ENCODE data around the gene AP4E1. TPM values are rescaled to one million over a fixed set of nuclear protein-coding genes. Genes with fewer than 3 reads are reported as not detected.

The AP4E1 gene
- total and polyA plus RNA-seq, 2 donors (not counting 3 experiments of a cell fraction or from before 2014, with no cell fraction given) = 1.6 to 9.8 TPM

DNA sequence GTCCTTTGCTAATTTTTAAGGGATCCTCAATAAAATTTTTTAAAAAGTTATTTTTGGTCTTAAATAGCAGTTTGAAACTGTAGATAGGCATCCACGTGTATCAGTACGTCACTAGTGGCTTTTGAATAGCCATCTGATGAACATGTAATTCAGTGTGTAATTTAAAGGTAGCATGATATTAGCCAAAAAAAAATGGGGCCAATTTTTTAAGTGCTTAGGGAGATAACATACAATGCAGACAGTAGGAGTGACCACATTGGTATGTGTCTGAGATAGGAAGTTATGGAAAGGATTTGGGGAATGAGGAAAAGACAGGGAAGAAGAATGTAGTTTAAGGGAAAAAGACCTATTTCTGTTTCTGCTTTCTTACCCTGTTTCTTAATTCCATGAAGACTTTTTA is 2.5 kb downstream of the AP4E1 start:
- ChIA-PET POLR2A (no interaction called here), CTCF (interaction anchor here (0.9 kb wide), 1 partner anchor 234 kb away, joined by 3 read pairs; no protein-coding TSS in a partner anchor)
- intact Hi-C loops (cut with micrococcal nuclease) = no loop called here
- dilution Hi-C loops (cut with MboI; ENCODE audit: extremely low pct_ligation_motif_present, low sequenced_read_pairs) = no loop called here
- no peaks in the 10 kb centered on the region for H3K9me3 ChIP-seq (replicated peaks; ENCODE audit: control insufficient read depth, insufficient read depth, low read length)
- FAIRE-seq (no peak), DNase-seq (ENCODE audit: low read depth, low spot score) (no peak)
- H2AFZ ChIP-seq (ENCODE audit: low read depth, low read length) = no peak overlapping the region
- H4K20me1 ChIP-seq (replicated peaks; ENCODE audit: control insufficient read depth, extremely low read depth, insufficient read depth, low read length) = no peaks in the 10 kb centered on the region
- H3K36me3 ChIP-seq (ENCODE audit: control insufficient read depth in 2 of 2, extremely low read depth in 1 of 2, insufficient read depth in 2 of 2, low read length in 2 of 2) = peaks cover 4 to 10% of the 10 kb centered on the region in 2 experiments
- H3K79me2 ChIP-seq (ENCODE audit: control insufficient read depth, insufficient read depth, low read length) = peaks cover 6% of the 10 kb centered on the region
- no peaks in the 10 kb centered on the region for H3K9me1 ChIP-seq (replicated peaks; ENCODE audit: control insufficient read depth, extremely low read depth, insufficient read depth, low read length)
- H3K9ac ChIP-seq (replicated peaks; ENCODE audit: extremely low read depth, insufficient read depth, low read length) = peak overlapping the region; percentile 31
- no TSS peak for BruUV-seq (replicated peaks)
- TF ChIP-seq POLR2AphosphoS5 (IDR thresholded peaks at IDR 0.05; ENCODE audit: insufficient read depth, low read depth, low read length) (no peak), FOS (IDR thresholded peaks at IDR 0.05; ENCODE audit: borderline replicate concordance, insufficient read depth, low read length) (no peak), JUN (IDR thresholded peaks at IDR 0.05; ENCODE audit: borderline replicate concordance, insufficient read depth, insufficient read length, low read depth) (no peak), POLR2A (IDR thresholded peaks at IDR 0.05; ENCODE audit: low read depth, low read length) (no peak), GATA2 (IDR thresholded peaks at IDR 0.05; ENCODE audit: insufficient read depth, insufficient read length, low read depth, low read length) (no peak), MYC (IDR thresholded peaks at IDR 0.05; ENCODE audit: low read depth, low read length) (no peak), EZH2 (IDR thresholded peaks at IDR 0.05; ENCODE audit: borderline replicate concordance, low read depth, low read length, severe bottlenecking) (no peak)
- TF ChIP-seq, protein P1, sequence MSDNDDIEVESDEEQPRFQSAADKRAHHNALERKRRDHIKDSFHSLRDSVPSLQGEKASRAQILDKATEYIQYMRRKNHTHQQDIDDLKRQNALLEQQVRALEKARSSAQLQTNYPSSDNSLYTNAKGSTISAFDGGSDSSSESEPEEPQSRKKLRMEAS (IDR thresholded peaks at IDR 0.05; ENCODE audit: insufficient read depth, insufficient read length) = no peak
- TF ChIP-seq, protein P2, sequence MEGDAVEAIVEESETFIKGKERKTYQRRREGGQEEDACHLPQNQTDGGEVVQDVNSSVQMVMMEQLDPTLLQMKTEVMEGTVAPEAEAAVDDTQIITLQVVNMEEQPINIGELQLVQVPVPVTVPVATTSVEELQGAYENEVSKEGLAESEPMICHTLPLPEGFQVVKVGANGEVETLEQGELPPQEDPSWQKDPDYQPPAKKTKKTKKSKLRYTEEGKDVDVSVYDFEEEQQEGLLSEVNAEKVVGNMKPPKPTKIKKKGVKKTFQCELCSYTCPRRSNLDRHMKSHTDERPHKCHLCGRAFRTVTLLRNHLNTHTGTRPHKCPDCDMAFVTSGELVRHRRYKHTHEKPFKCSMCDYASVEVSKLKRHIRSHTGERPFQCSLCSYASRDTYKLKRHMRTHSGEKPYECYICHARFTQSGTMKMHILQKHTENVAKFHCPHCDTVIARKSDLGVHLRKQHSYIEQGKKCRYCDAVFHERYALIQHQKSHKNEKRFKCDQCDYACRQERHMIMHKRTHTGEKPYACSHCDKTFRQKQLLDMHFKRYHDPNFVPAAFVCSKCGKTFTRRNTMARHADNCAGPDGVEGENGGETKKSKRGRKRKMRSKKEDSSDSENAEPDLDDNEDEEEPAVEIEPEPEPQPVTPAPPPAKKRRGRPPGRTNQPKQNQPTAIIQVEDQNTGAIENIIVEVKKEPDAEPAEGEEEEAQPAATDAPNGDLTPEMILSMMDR (IDR thresholded peaks at IDR 0.05; ENCODE audit: extremely low read depth in 1 of 2, insufficient read depth in 1 of 2, low read depth in 1 of 2, low read length in 2 of 2) = no peak
- H3K4me2 ChIP-seq (ENCODE audit: insufficient read depth, low read length) = no peak overlapping the region
- H3K4me1 ChIP-seq (ENCODE audit: control insufficient read depth, extremely low read depth, insufficient read depth, low read length) = peaks cover 10% of the 10 kb centered on the region
- H3K27ac ChIP-seq (ENCODE audit: insufficient read depth, low read depth, low read length) = peak overlapping the region; percentile 12
- H3K27me3 ChIP-seq (ENCODE audit: control insufficient read depth in 2 of 2, insufficient read depth in 2 of 2, low read length in 2 of 2) = no peaks in the 10 kb centered on the region
- H3K4me3 ChIP-seq (replicated peaks in 1 of 3; ENCODE audit: insufficient read depth in 1 of 3, low read depth in 1 of 3, low read length in 3 of 3) = no peak overlapping the region

Data from endothelial cell of umbilical vein (primary cell).